HG03159 (cell line): Measurements from ENCODE around the gene C19orf53.
"Not testable (repeated sequence)": the region's sequence is repeated elsewhere in the genome, so short reads cannot be mapped to it uniquely, and the experiment has no call there.

Experiments used
- ATAC-seq: cut with Tn5 transposase; IDR thresholded peaks from one replicate; pipeline ENCODE4 v1.9.1; 2021; ENCODE audit warnings: mild to moderate bottlenecking, moderate library complexity; ENCODE audit not compliant: unreplicated experiment

Gene C19orf53

GRCh38 chr19:13763265-13763664 lies 11.0 kb upstream of the C19orf53 start:
- ATAC-seq: no peak

DNA sequence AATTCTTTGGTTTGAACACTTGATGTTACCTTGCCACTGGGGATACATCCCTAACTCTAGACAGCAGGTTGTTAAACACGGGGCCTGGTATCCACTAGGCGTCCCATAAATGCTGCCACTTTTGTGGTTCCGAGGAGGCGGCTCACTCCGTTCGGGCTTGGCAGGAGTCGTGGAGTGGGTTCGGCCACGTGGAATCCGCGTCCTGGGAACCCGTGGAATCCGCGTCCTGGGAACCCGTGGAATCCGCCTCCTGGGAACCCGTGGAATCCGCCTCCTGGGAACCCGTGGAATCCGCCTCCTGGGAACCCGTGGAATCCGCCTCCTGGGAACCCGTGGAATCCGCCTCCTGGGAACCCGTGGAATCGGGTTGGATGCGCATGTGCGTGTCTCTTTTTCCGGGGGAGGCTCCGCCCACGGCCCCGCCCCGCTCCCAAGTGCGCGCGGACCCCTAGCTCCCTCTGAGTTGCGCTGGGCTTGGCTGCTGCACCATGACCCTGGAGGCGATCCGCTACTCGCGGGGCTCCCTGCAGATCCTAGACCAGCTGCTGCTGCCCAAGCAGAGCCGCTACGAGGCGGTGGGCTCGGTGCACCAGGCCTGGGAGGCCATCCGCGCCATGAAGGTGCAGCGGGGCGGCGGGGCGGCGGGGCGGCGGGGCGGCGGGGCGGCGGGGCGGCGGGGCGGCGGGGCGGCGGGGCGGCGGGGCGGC lies 10.0 kb upstream of the C19orf53 start, which contains the start of gene MRI1:
Gene MRI1 (plus strand): TSS at position 422 of the 707 bp plus-strand sequence. CDS start 67 bp downstream, at position 489.
- no peak for ATAC-seq

DNA sequence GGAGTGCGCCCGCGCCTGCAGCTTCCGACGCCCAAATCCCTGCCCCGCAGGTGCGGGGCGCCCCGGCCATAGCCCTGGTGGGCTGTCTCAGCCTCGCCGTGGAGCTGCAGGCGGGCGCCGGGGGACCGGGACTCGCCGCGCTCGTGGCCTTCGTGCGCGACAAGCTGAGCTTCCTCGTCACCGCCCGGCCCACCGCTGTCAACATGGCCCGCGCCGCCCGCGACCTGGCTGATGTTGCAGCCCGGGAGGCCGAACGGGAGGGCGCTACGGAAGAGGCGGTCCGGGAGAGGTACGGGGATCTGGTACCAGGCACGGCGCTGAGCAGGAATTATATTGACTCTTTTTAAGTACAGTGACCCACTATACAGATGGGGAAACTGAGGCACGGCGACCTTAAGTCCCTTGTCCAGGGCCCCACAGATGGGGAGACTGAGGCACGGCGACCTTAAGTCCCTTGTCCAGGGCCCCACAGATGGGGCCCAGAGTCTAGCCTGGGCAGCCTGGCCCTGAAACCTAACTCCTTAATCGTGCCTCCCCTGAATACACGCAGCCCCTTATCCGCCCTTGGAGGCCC lies 9.3 kb upstream of the C19orf53 start:
- ATAC-seq: no peak

GRCh38 chr19:13765395-13766094 lies 8.7 kb upstream of the C19orf53 start:
- ATAC-seq: no peak

- ATAC-seq: no peak
These were observed 8.2 kb upstream of the C19orf53 start for GRCh38 chr19:13766095-13766481.

DNA sequence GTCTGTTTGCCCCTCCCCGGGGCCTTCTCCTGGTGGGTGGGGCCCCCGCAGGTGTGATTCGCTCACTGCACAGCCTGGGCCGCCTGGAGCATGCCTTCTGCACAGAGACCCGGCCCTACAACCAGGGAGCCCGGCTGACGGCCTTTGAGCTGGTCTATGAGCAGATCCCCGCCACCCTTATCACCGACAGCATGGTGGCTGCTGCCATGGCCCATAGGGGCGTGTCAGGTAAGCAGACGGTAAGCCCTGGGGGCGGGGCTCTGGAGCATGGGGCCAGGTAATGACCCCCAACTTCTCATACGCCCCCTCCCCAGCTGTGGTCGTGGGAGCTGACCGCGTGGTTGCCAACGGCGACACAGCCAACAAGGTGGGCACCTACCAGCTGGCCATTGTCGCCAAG lies 5.7 kb upstream of the C19orf53 start:
- ATAC-seq: no peak

- no peak for ATAC-seq
These were observed 4.1 kb upstream of the C19orf53 start for GRCh38 chr19:13770013-13770635.

DNA sequence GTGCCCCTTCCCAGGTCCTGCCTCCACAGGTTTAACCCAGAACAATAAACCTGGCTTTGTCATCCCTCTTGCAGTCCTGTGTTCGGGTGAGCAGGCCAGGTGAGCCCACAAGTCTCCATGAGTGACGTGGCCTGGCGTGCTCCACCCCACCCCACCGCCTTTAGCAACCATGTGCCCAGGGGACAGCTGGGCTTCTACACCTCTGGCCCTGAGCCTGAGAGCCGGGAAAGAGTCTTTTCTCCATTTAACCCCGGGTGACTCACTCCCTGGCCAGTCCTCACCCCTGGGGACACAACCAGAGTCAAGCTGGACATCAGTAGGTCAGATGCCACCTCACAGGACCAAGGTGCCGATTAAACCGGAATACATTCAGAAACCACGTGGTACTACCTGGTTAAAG lies 4.1 kb downstream of the C19orf53 start:
- no peak for ATAC-seq

GRCh38 chr19:13778847-13779246 lies 4.6 kb downstream of the C19orf53 start:
- no peak for ATAC-seq

- ATAC-seq: not testable (repeated sequence)
These were observed 5.5 kb downstream of the C19orf53 start for GRCh38 chr19:13779794-13780193.

DNA sequence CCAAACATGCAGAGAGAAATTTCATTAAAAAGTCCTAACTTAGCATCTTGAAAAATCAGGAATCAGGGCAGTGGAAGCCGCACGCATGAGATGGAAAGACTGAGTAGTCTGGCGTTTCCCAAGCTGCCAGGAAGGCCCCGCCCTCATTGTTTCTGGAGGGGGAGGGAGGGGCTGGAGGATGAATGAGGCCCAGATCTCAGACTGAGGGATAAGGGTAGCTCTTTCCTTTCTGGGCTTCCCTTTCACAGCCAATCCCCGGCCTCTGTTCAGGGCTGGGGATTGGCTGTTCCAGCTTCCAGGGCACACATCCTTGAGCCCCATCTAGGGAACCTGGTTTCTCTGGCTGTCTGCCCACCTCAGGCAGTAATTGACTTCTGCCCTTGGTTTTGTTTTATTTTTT lies 7.3 kb downstream of the C19orf53 start:
- no peak for ATAC-seq

- ATAC-seq: no peak
These were observed 8.3 kb downstream of the C19orf53 start for GRCh38 chr19:13782537-13782936.

GRCh38 chr19:13783565-13784500 lies 9.6 kb downstream of the C19orf53 start:
- ATAC-seq: no peak

DNA sequence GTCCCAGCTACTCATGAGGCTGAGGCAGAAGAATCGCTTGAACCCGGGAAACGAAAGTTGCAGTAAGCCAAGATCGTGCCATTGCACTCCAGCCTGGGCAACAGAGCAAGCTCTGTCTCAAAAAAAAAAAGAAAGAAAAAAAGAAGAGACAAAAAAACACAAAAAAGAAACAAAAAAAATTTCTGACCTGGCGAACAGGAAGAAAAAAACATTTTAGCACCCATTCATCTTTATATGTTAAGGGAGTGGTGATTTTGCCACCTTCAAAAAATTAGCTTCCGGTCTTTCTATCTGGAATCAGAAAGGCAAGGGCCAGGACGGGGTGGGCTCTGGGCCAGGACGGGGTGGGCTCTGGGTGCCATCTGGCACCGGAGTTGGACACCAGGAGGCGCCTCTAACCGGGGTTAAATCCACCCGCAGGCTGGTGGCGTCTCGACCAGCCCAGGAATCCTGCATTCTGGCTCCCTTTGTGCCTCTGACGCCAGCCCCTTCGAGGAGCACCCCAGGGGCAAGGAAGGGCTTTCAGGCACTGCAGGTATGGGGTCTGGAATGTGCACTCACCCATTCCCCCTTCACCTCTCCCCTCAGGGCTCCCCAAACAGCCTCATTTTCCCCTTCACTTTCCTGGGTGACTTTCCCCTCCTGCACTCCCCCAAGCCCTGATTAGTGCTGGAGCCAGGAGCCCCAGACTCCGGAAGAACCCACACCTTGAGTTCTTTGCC lies 10.6 kb downstream of the C19orf53 start:
- no peak for ATAC-seq

- ATAC-seq: no peak
These were observed 14.7 kb downstream of the C19orf53 start for GRCh38 chr19:13788991-13789390.

DNA sequence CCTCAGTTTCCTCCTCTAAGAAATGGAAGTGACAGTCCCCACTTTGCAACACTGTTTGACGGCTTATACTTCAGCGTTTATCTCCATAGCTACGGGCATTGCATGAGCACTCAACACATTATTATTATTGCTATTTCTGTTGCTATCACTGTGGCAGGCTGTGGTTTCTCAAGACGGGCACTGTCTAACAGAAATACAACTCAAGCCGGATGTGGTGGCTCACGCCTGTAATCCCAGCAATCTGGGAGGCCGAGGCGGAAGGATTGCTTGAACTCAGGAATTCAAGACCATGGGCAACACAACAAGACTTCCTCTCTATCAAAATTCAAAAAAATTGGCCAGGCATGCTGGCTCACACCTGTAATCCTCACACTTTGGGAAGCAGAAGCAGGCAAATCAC lies 16.1 kb downstream of the C19orf53 start:
- no peak for ATAC-seq

GRCh38 chr19:13793317-13793716 lies 19.1 kb downstream of the C19orf53 start:
- ATAC-seq: not testable (repeated sequence)

DNA sequence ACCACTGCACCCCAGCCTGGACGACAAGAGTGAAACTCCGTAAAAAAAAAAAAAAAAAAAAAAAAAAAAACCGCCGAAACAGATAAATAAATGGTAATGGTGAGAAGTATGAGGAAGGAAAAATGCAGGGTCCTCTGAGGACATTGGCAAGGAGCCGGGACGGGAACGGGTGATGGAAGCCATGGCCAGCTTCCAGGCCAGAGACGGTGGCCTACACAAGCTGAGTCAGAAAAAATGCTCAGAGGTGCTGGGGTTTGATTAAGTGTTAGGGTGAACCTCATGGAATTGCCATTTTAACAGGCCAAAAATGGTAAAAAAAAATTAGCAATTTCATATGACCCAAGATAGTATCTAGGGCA lies 20.1 kb downstream of the C19orf53 start:
- ATAC-seq: no peak

DNA sequence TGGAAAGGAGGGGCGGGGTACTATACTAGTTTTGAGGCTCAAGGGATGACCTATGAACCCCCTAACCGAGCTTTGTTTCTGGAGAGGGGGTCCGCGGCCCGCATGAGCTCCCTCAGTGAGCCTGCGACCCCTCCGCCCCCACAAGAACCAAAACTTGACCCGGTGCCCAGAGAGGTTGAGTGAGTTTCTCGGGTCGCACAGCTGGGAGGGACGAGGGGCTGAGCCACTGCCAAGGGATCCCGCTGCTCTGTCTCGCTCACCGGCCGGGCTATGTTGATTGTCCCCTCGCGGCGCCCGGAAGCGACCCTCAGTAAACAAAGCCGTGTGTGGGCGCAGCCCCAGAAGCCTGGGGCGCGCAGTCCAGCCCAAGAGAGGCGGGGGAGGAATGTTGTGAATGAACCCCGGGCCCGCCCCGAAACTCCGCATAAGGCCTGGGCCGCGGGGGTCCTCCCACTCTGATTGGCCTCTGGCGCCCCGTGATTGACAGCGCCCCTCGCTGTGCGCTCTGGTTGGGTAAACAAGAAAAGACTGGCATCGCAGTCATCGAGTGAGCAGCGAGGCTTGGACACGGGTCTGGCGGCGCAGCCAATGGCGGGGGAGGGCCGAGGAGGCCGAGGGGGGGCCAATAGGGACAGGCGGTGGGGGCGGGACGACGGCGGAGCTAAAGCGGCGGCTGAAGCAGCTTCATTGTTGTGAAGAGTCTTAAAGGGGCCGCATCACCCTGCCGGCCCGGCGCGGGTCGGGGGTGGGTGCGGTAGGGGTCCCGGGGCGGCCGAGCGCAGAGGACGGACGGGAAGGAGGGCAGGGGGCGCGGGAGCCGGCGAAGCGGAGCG lies 20.7 kb downstream of the C19orf53 start, which contains the start of gene ZSWIM4:
Gene ZSWIM4 (plus strand): TSS at position 687 of the 833 bp plus-strand sequence. CDS start 206 bp downstream, outside the sequence.
- ATAC-seq: peak; percentile 95
